HepG2 (cell line): Measurements from ENCODE around the gene FDPS. TPM values are rescaled to one million over a fixed set of nuclear protein-coding genes. Genes with fewer than 3 reads are reported as not detected.

Source experiments
- ATAC-seq: fragments of 200-7000 bp; cut with Tn5 transposase; 3 replicates; pipeline ENCODE4 v1.9.1; 2020; ENCODE audit warnings: mild to moderate bottlenecking, moderate library complexity
- BruUV-seq: library from RNA; stranded (reverse); fragments of 400-500 nt; replicated peaks from 2 replicates; lab custom pipeline; 2021; lab: Mats Ljungman, UMichigan
- CTCF ChIA-PET: fragments of 300-600 bp; formaldehyde crosslinking; extraction: SDS; loops from one replicate; lab custom pipeline; 2021; ENCODE audit warnings: low total read pairs, inconsistent platforms, low intra/inter-chr PET ratio; lab: Yijun Ruan, JAX
- POLR2A ChIA-PET: fragments of 350-600 bp; sonication (Branson Sonifier 250); formaldehyde crosslinking; loops from one replicate; lab custom pipeline; 2020; ENCODE audit warnings: antibody characterized with exemption, inconsistent platforms; lab: Yijun Ruan, JAX
- DNase-seq: peaks from one replicate; pipeline ENCODE4 v3.0.0-alpha.2; 2015; ENCODE audit warnings: low spot score
- FAIRE-seq: peaks from 3 replicates; lab custom pipeline; 2011; peaks lifted over from hg19 to GRCh38; lab: Jason Lieb, UNC
- H2AFZ ChIP-seq: one replicate; pipeline ENCODE4 v1.6.1; 2011; ENCODE audit warnings: low read length, inconsistent platforms
- H3K27ac ChIP-seq: fragments of 300-600 bp; 3 replicates; pipeline ENCODE4 v1.8.0; 2011; ENCODE audit warnings: mixed run types, mild to moderate bottlenecking, mixed read lengths, low read length, inconsistent platforms; ENCODE audit not compliant: insufficient read depth; ENCODE audit errors: extremely low read length
- H3K27me3 ChIP-seq, 2 experiments: fragments of 200-600 bp in 1 of 2; 2 replicates in 1 of 2; 3 replicates in 1 of 2; pipeline versions ENCODE4 v1.6.0 to v1.8.0; 2011; ENCODE audit warnings: low read length in 2 of 2, mild to moderate bottlenecking in 2 of 2, moderate library complexity in 2 of 2, inconsistent platforms in 1 of 2; ENCODE audit not compliant: insufficient read depth in 2 of 2, control insufficient read depth in 1 of 2
- H3K36me3 ChIP-seq, 2 experiments: fragments of 200-600 bp in 1 of 2; replicated peaks in 1 of 2; 2 replicates in 1 of 2; 3 replicates in 1 of 2; pipeline versions ENCODE4 v1.5.1 to v1.8.0; 2011; ENCODE audit warnings: low read length in 2 of 2, inconsistent platforms in 1 of 2; ENCODE audit not compliant: insufficient read depth in 2 of 2, control insufficient read depth in 1 of 2
- H3K4me1 ChIP-seq: 2 replicates; pipeline ENCODE4 v1.5.1; 2012; ENCODE audit warnings: low read length, inconsistent platforms; ENCODE audit not compliant: insufficient read depth
- H3K4me2 ChIP-seq: 2 replicates; pipeline ENCODE4 v1.6.0; 2011; ENCODE audit warnings: low read depth, low read length, inconsistent platforms
- H3K4me3 ChIP-seq, 3 experiments: fragments of 200-600 bp in 1 of 3; sonication (generic), shearing (Covaris generic) in 1 of 3; replicated peaks in 1 of 3; 2 replicates each; pipeline ENCODE4 v1.5.1; 2011 to 2016; ENCODE audit warnings: low read length in 3 of 3, inconsistent platforms in 2 of 3, low read depth in 2 of 3, mild to moderate bottlenecking in 2 of 3, control low read depth in 1 of 3, mixed read lengths in 1 of 3; ENCODE audit not compliant: insufficient read depth in 1 of 3
- H3K79me2 ChIP-seq: one replicate; pipeline ENCODE4 v1.6.1; 2011; ENCODE audit warnings: low read length, inconsistent platforms; ENCODE audit not compliant: insufficient read depth
- H3K9ac ChIP-seq: 2 replicates; pipeline ENCODE4 v1.6.0; 2011; ENCODE audit warnings: mild to moderate bottlenecking, low read depth, low read length, inconsistent platforms; ENCODE audit not compliant: insufficient read depth
- H3K9me3 ChIP-seq: 2 replicates; pipeline ENCODE4 v1.5.1; 2012; ENCODE audit warnings: mild to moderate bottlenecking, low read length
- H4K20me1 ChIP-seq: 2 replicates; pipeline ENCODE4 v1.6.0; 2011; ENCODE audit warnings: inconsistent platforms, mild to moderate bottlenecking, low read length, moderate library complexity; ENCODE audit not compliant: insufficient read depth
- KLF15 ChIP-seq: sonication (generic); formaldehyde crosslinking; IDR thresholded peaks from 2 replicates; pipeline ENCODE4 v1.8.1; 2023; ENCODE audit warnings: borderline replicate concordance, mild to moderate bottlenecking, inconsistent platforms, missing genetic modification reagents, mixed read lengths
- SP1 ChIP-seq, 2 experiments: fragments of 450-650 bp in 1 of 2; sonication (generic) in 1 of 2; formaldehyde crosslinking in 1 of 2; IDR thresholded peaks; 2 replicates each; pipeline versions ENCODE4 v1.4.0 to v1.6.1; 2016 to 2020; ENCODE audit warnings: missing genetic modification reagents in 1 of 2
- SSRP1 ChIP-seq: IDR thresholded peaks from 2 replicates; pipeline ENCODE4 v1.6.1; 2016; ENCODE audit warnings: control low read depth
- WGBS: methylation state at CpG from one replicate; pipeline ENCODE4 v1.1.6; 2017; ENCODE audit warnings: low lambda C conversion rate; 5-methylcytosine and 5-hydroxymethylcytosine counted together
- in situ Hi-C: cut with HindIII; loops from 2 replicates; pipeline ENCODE4 v1.10.0; 2017; ENCODE audit warnings: low pct_unique_long_range_greater_than_20kb; ENCODE audit not compliant: extremely low pct_ligation_motif_present
- intact Hi-C: fragments of 100-400 bp; cut with micrococcal nuclease; formaldehyde crosslinking; loops from one replicate; pipeline ENCODE4 v1.10.0; 2022; ENCODE audit not compliant: unreplicated experiment
- polyA plus RNA-seq, 8 experiments: library from polyadenylated mRNA; depleted of rRNA in 3 of 8; stranded (reverse) in 7 of 8; unstranded in 1 of 8; fragments of >200 nt; fragmentation: Illumina TruSeq in 4 of 8; extraction: Trizol in 4 of 8; gene quantifications; 2 replicates each; pipeline versions ENCODE4 v1.2.1 to v1.2.3, GENCODE V29; 2011 to 2016; ENCODE audit warnings: low read depth in 4 of 8, missing spikeins in 1 of 8, mixed read lengths in 1 of 8; ENCODE audit not compliant: insufficient read depth in 1 of 8
- total RNA-seq, 5 experiments: library from RNA; depleted of rRNA; stranded (reverse); fragments of >200 nt; fragmentation: Illumina TruSeq; extraction: Trizol; gene quantifications; 2 replicates each; pipeline ENCODE4 v1.2.3, GENCODE V29; 2016; ENCODE audit warnings: low read depth in 1 of 5
- TF ChIP-seq, protein P1 (sequence below): sonication (generic); formaldehyde crosslinking; IDR thresholded peaks from 2 replicates; pipeline ENCODE4 v1.4.0; 2020; ENCODE audit warnings: mild to moderate bottlenecking, missing genetic modification reagents

FDPS gene
- total and polyA plus RNA-seq, 2 of the 13 experiments (the other 11 are each of a cell fraction or from before 2014, with no cell fraction given), result 264 to 519 TPM

DNA sequence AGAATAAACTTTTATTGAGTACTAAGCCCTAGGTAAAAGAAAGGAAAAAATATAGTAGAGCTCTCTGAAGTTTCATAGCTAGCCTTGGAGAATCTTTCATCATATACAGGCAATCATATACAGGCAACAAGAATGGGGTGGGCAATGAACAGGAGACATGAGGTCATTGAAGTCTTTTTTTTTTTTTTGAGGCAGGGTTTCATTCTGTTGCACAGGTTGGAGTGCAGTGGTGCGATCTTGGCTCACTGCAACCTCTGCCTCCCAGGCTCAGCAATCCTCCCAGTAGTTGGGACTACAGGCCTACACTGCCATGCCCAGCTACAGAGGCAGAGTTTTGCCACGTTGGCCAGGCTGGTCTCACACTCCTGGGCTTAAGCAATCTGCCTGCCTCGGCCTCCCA is 34.2 kb downstream of the FDPS start (continued):
- TF ChIP-seq, protein P1, sequence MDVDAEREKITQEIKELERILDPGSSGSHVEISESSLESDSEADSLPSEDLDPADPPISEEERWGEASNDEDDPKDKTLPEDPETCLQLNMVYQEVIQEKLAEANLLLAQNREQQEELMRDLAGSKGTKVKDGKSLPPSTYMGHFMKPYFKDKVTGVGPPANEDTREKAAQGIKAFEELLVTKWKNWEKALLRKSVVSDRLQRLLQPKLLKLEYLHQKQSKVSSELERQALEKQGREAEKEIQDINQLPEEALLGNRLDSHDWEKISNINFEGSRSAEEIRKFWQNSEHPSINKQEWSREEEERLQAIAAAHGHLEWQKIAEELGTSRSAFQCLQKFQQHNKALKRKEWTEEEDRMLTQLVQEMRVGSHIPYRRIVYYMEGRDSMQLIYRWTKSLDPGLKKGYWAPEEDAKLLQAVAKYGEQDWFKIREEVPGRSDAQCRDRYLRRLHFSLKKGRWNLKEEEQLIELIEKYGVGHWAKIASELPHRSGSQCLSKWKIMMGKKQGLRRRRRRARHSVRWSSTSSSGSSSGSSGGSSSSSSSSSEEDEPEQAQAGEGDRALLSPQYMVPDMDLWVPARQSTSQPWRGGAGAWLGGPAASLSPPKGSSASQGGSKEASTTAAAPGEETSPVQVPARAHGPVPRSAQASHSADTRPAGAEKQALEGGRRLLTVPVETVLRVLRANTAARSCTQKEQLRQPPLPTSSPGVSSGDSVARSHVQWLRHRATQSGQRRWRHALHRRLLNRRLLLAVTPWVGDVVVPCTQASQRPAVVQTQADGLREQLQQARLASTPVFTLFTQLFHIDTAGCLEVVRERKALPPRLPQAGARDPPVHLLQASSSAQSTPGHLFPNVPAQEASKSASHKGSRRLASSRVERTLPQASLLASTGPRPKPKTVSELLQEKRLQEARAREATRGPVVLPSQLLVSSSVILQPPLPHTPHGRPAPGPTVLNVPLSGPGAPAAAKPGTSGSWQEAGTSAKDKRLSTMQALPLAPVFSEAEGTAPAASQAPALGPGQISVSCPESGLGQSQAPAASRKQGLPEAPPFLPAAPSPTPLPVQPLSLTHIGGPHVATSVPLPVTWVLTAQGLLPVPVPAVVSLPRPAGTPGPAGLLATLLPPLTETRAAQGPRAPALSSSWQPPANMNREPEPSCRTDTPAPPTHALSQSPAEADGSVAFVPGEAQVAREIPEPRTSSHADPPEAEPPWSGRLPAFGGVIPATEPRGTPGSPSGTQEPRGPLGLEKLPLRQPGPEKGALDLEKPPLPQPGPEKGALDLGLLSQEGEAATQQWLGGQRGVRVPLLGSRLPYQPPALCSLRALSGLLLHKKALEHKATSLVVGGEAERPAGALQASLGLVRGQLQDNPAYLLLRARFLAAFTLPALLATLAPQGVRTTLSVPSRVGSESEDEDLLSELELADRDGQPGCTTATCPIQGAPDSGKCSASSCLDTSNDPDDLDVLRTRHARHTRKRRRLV, result no peak
- TF ChIP-seq KLF15 (CRISPR knock-in tag), result no peak

DNA sequence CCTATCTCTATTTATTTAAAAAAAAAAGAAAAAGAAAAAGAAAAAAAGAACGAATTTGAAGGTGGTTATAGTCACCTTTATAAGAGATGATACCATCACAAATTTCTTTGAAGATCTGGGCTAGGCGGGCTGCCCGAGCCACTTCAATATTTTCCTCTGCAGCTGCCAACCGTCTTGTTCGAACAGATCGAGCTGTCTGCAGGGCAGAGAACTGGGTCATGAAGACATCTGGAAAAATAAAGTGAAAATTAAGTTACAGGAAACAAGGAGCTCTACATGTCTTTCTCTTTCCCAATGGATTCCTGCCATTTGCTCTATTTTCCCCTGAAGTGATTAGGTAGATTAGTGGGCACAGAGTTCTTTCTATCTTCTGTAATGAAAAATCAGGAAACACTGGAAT is 44.0 kb downstream of the FDPS start:
- Histone ChIP-seq H3K36me3 (peaks cover 12 to 64% of the 10 kb centered on the region in 2 experiments), H3K79me2 (no peaks in the 10 kb centered on the region)
- in situ Hi-C loops, result no loop called here
- 90% methylated on average over 6 of the region's 6 CpGs for WGBS
- CTCF ChIA-PET, result no interaction called here
- no TSS peak for BruUV-seq
- no peak for TF ChIP-seq SSRP1 (CRISPR knock-in tag)
- no peak for TF ChIP-seq SP1 (IDR thresholded peaks at IDR 0.05)
- no peak for TF ChIP-seq SP1 (CRISPR knock-in tag; IDR thresholded peaks at IDR 0.05)
- TF ChIP-seq, all 625 proteins: peak for 0
- no peaks in the 10 kb centered on the region for H3K9me3 ChIP-seq
- no peak for FAIRE-seq
- H4K20me1 ChIP-seq, result no peaks in the 10 kb centered on the region
- H3K9ac ChIP-seq, result no peak overlapping the region
- no peaks in the 10 kb centered on the region for H3K27me3 ChIP-seq
- no peak for DNase-seq
- no peak overlapping the region for H3K27ac ChIP-seq
- ATAC-seq, result no peak
- H2AFZ ChIP-seq, result no peak overlapping the region
- POLR2A ChIA-PET, result no interaction called here
- H3K4me1 ChIP-seq, result no peaks in the 10 kb centered on the region
- intact Hi-C loops, result no loop called here
- H3K4me3 ChIP-seq, result no peak overlapping the region
- no peak overlapping the region for H3K4me2 ChIP-seq
